Activated CD8-positive, alpha-beta T cell treated with anti-CD3 and anti-CD28 coated beads for 36 hours (primary cell): ENCODE data around the gene MTR. TPM values are rescaled to one million over a fixed set of nuclear protein-coding genes. Genes with fewer than 3 reads are reported as not detected.

Experiments
- ATAC-seq: fragments of 200-7000 bp; cut with Tn5 transposase; one replicate; pipeline ENCODE4 v1.10.0; 2021; ENCODE audit warnings: mild to moderate bottlenecking, moderate library complexity
- CTCF ChIA-PET: fragments of 350-600 bp; sonication (Branson Sonifier 250); formaldehyde crosslinking; loops from one replicate; lab custom pipeline; 2021; ENCODE audit warnings: antibody characterized with exemption; lab: Charles Lee
- POLR2A ChIA-PET: fragments of 350-600 bp; sonication (Branson Sonifier 250); formaldehyde crosslinking; loops from one replicate; lab custom pipeline; 2021; ENCODE audit warnings: antibody characterized with exemption; lab: Charles Lee
- DNase-seq: peaks from one replicate; pipeline ENCODE4 v3.0.0-alpha.2; 2020
- H3K27ac Mint-ChIP-seq: one replicate; pipeline ENCODE4 v1.8.0; 2021; ENCODE audit warnings: mild to moderate bottlenecking, mixed read lengths
- H3K27me3 Mint-ChIP-seq: one replicate; pipeline ENCODE4 v1.8.0; 2021; ENCODE audit warnings: mixed read lengths
- H3K36me3 Mint-ChIP-seq: one replicate; pipeline ENCODE4 v1.8.0; 2021; ENCODE audit warnings: low read depth, mixed read lengths
- H3K4me1 Mint-ChIP-seq: one replicate; pipeline ENCODE4 v1.8.0; 2021; ENCODE audit warnings: low read depth, mixed read lengths
- H3K4me3 Mint-ChIP-seq: one replicate; pipeline ENCODE4 v1.8.0; 2021; ENCODE audit warnings: mild to moderate bottlenecking, moderate library complexity, mixed read lengths
- H3K9me3 Mint-ChIP-seq: one replicate; pipeline ENCODE4 v1.8.0; 2021; ENCODE audit warnings: mixed read lengths
- intact Hi-C: fragments of 100-400 bp; cut with micrococcal nuclease; formaldehyde crosslinking; loops from one replicate; pipeline ENCODE4 v1.10.0; 2022
- total RNA-seq, 2 experiments: library from RNA; stranded (reverse); gene quantifications; one replicate each; pipeline ENCODE4 v1.2.3, GENCODE V29; 2021
- TF ChIP-seq, protein P1 (sequence below): fragments of 200-600 bp; IDR thresholded peaks from one replicate; pipeline ENCODE4 v1.8.0; 2022; ENCODE audit warnings: antibody characterized with exemption, mild to moderate bottlenecking

Gene MTR
- total RNA-seq, 2 experiments from 2014 or later = 72.4 to 72.7 TPM

DNA sequence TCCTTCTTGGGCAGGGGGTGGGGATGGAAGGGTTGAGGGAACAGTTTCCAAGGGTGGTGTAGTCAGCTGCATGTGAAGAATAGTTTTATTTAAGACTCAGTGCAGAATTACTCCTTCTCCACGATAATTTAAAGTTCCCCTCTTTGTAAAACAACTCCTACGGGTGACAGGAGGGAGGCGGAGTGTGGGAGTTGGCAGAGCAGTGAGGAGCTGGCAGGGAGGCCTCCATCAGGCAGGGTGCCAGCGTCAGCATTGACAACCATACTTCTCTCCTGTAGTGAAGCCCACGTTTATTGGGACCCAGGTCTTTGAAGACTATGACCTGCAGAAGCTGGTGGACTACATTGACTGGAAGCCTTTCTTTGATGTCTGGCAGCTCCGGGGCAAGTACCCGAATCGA lies 93.8 kb downstream of the MTR start:
- POLR2A ChIA-PET = no interaction called here
- TF ChIP-seq, protein P1, sequence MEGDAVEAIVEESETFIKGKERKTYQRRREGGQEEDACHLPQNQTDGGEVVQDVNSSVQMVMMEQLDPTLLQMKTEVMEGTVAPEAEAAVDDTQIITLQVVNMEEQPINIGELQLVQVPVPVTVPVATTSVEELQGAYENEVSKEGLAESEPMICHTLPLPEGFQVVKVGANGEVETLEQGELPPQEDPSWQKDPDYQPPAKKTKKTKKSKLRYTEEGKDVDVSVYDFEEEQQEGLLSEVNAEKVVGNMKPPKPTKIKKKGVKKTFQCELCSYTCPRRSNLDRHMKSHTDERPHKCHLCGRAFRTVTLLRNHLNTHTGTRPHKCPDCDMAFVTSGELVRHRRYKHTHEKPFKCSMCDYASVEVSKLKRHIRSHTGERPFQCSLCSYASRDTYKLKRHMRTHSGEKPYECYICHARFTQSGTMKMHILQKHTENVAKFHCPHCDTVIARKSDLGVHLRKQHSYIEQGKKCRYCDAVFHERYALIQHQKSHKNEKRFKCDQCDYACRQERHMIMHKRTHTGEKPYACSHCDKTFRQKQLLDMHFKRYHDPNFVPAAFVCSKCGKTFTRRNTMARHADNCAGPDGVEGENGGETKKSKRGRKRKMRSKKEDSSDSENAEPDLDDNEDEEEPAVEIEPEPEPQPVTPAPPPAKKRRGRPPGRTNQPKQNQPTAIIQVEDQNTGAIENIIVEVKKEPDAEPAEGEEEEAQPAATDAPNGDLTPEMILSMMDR = no peak
- no peak for ATAC-seq
- intact Hi-C loops = no loop called here
- Mint-ChIP-seq H3K4me3 (no peak overlapping the region), H3K36me3 (peaks cover 47% of the 10 kb centered on the region), H3K27me3 (no peaks in the 10 kb centered on the region), H3K27ac (no peak overlapping the region), H3K4me1 (no peaks in the 10 kb centered on the region), H3K9me3 (no peaks in the 10 kb centered on the region)
- DNase-seq = no peak
- CTCF ChIA-PET = no interaction called here

DNA sequence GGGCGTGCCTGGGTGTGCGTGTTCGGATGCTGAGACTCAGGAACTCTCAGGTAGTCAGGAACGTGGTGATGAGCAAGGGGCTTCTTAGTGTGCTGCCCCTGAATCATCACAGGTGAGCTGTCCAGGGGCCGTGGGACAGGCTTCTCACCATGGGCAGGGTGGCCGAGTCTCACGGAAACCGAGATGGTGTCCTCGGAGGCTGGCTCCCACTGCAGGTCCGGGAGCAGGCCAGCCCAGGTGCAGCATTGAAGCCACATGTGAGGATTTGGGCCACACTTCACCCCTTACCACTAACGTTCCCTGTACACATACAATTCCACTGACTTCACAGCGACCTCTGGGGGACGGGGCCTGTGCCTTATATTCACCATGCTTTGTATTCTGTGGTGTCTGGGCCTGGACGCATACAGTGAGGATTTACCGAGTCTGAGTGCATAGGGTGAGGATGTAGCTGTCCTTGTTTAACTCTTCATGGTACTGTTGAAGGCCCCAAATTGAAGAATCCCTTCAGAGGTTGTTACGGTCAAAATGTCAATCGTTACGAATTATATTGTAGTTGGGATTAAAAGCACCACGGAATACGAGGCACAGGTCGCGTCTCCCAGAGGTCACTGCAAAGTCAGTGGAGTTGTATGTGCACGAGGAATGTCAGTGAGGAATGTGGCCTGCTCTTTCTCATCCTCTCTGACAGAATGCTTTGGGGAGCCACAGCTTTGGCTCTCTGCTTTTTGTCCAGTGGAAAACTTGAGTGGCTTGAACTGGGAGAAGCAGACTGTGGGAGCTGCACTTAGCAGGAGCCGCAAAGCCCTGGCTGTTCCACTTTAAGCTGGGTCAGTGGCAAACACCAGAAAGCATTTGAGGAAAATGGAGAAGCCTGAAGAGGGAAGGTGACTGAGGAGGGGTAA lies 95.3 kb downstream of the MTR start:
- Mint-ChIP-seq H3K36me3 (peaks cover 54% of the 10 kb centered on the region), H3K4me1 (no peaks in the 10 kb centered on the region), H3K27me3 (no peaks in the 10 kb centered on the region), H3K9me3 (no peaks in the 10 kb centered on the region), H3K27ac (no peak overlapping the region), H3K4me3 (no peak overlapping the region)
- TF ChIP-seq, protein P1 = no peak
- CTCF ChIA-PET = no interaction called here
- no peak for ATAC-seq
- POLR2A ChIA-PET = no interaction called here
- no peak for DNase-seq
- intact Hi-C loops = no loop called here

DNA sequence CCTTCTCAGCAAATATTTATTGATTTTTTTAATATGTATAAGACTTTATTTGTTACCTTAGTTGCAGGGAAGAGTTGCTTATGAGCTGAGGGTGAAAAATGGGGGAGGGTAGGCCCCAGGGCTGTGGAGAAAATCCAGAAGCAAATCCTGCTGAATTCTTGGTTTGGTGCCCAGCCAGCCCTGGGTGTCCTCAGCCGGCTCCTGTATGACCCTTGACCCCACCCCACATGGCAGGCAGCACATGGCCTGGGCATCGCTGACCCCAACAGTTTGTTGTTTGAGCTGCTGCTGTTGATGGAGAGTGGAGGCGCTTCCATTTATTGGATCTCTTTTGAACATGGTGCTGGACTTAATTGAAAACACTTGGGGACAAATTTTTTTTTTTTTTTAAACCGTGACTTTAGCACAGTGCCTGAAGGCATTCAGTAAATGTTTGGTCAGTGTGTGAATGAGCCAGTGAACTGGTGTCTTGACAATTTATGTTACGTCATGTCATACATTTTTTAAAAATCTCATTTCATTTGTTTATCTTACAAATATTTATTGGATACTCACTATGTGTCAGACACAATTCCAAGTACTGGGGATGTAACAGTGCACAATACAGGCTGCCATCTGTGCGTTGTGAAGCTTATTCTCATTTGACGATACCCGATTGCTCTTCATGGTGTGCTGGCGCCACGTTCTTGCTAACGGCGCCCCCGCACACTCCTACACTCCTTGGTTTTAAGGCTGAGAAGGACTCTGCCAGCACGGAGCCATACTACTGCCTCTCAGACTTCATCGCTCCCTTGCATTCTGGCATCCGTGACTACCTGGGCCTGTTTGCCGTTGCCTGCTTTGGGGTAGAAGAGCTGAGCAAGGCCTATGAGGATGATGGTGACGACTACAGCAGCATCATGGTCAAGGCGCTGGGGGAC lies 98.8 kb downstream of the MTR start:
- POLR2A ChIA-PET = no interaction called here
- H3K36me3 Mint-ChIP-seq = peaks cover 68% of the 10 kb centered on the region

DNA sequence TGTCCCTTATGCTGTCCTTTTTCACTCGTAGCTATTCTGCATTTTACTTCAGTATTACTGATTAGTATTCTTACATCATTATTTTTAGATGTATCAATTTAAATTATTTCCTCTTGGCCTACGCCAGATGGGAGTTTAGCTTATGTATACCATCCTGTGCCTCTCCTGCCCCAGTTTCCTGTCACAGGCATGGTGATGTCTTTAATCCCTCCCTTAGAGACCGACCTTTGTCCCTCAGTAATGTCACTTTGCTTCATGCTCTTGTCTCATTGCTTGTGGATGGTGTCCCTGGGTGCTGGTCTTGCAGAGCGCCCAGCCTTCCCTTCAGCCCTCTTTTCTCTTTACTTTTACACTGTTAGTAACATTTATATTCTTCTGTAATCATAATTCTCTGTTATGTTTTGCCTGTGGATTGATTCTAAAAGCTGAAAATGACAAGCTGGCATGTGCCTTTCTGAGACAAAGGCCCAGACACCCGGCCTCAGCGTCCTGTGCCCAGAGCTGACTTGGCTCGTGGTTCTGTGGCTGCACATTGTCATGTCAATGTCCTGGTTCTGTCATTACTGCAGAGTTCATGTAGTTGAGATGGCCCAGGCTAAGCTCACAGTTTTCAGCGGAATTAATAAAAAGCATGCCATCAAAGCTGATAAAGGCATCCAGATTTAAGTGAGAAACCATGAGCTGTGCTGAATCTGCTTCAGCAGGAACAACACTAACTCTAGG lies 100.7 kb downstream of the MTR start:
- no peaks in the 10 kb centered on the region for H3K4me1 Mint-ChIP-seq
- peaks cover 72% of the 10 kb centered on the region for H3K36me3 Mint-ChIP-seq
- H3K9me3 Mint-ChIP-seq = peaks cover 4% of the 10 kb centered on the region
- H3K4me3 Mint-ChIP-seq = no peak overlapping the region
- DNase-seq = no peak
- POLR2A ChIA-PET = no interaction called here
- no peaks in the 10 kb centered on the region for H3K27me3 Mint-ChIP-seq
- intact Hi-C loops = no loop called here
- CTCF ChIA-PET = interaction anchor here (0.7 to 1.0 kb wide), 3 partner anchors 25 to 136 kb away, joined by 3 read pairs; no protein-coding TSS in a partner anchor
- no peak overlapping the region for H3K27ac Mint-ChIP-seq
- TF ChIP-seq, protein P1 = no peak
- no peak for ATAC-seq

More for the DNA sequence above, 98.8 kb downstream of the MTR start:
- no peak overlapping the region for H3K4me3 Mint-ChIP-seq
- H3K4me1 Mint-ChIP-seq = no peaks in the 10 kb centered on the region
- ATAC-seq (no peak), DNase-seq (no peak)
- H3K9me3 Mint-ChIP-seq = no peaks in the 10 kb centered on the region
- no peak overlapping the region for H3K27ac Mint-ChIP-seq
- TF ChIP-seq, protein P1 = no peak
- intact Hi-C loops = no loop called here
- no peaks in the 10 kb centered on the region for H3K27me3 Mint-ChIP-seq
- CTCF ChIA-PET = no interaction called here
